SK-N-SH (cell line): ENCODE results near the gene DOK3. TPM values are rescaled to one million over a fixed set of nuclear protein-coding genes. Genes with fewer than 3 reads are reported as not detected.

Source experiments
- CTCF ChIA-PET: fragments of 300-600, 350-600 bp; formaldehyde crosslinking; extraction: SDS; loops from one replicate; lab custom pipeline; 2021; lab: Yijun Ruan, JAX
- POLR2A ChIA-PET: fragments of 350-600 bp; sonication (Branson Sonifier 250); formaldehyde crosslinking; extraction: SDS; loops from one replicate; lab custom pipeline; 2020; ENCODE audit warnings: antibody characterized with exemption, inconsistent platforms; lab: Yijun Ruan, JAX
- DNase-seq: peaks from one replicate; pipeline ENCODE4 v3.0.0; 2012
- H2AFZ ChIP-seq: fragments of 200-600 bp; sonication (generic); 2 replicates; pipeline ENCODE4 v1.8.1; 2016; ENCODE audit warnings: antibody characterized with exemption, mild to moderate bottlenecking, low read depth
- H3F3A ChIP-seq: fragments of 200-600 bp; sonication (generic); replicated peaks from 2 replicates; pipeline ENCODE3; 2016; ENCODE audit warnings: antibody characterized with exemption, mild to moderate bottlenecking; ENCODE audit not compliant: insufficient read depth
- H3K27ac ChIP-seq, 2 experiments: fragments of 200-500 bp in 1 of 2; fragments of 200-600 bp in 1 of 2; sonication (Bioruptor generic) in 1 of 2; sonication (generic), shearing (Covaris generic) in 1 of 2; 2 replicates each; pipeline versions ENCODE4 v1.5.1 to v1.6.1; 2014 to 2016; ENCODE audit warnings: low read depth in 2 of 2, inconsistent platforms in 1 of 2, low read length in 1 of 2, mild to moderate bottlenecking in 1 of 2, mixed read lengths in 1 of 2
- H3K27me3 ChIP-seq: fragments of 200-600 bp; sonication (generic), shearing (Covaris generic); 2 replicates; pipeline ENCODE4 v1.6.1; 2016; ENCODE audit warnings: mixed run types; ENCODE audit not compliant: insufficient read depth
- H3K36me3 ChIP-seq, 2 experiments: fragments of 200-500 bp in 1 of 2; fragments of 200-600 bp in 1 of 2; sonication (Bioruptor generic) in 1 of 2; sonication (generic) in 1 of 2; replicated peaks in 1 of 2; 2 replicates each; pipeline versions ENCODE3 to v1.5.1; 2014 to 2016; ENCODE audit warnings: low read length in 1 of 2, mild to moderate bottlenecking in 1 of 2; ENCODE audit not compliant: insufficient read depth in 2 of 2, control insufficient read depth in 1 of 2
- H3K4me1 ChIP-seq, 2 experiments: fragments of 200-500 bp in 1 of 2; fragments of 200-600 bp in 1 of 2; sonication (Bioruptor generic) in 1 of 2; sonication (generic), shearing (Covaris generic) in 1 of 2; 2 replicates each; pipeline versions ENCODE4 v1.5.1 to v1.6.1; 2014 to 2016; ENCODE audit warnings: low read depth in 1 of 2, low read length in 1 of 2, mixed run types in 1 of 2; ENCODE audit not compliant: insufficient read depth in 2 of 2, control insufficient read depth in 1 of 2
- H3K4me2 ChIP-seq: fragments of 200-600 bp; sonication (generic), shearing (Covaris generic); 2 replicates; pipeline ENCODE4 v1.6.1; 2017; ENCODE audit warnings: mixed run types
- H3K4me3 ChIP-seq, 2 experiments: fragments of 200-500 bp in 1 of 2; fragments of 200-600 bp in 1 of 2; sonication (Bioruptor generic) in 1 of 2; sonication (generic), shearing (Covaris generic) in 1 of 2; 2 replicates each; pipeline versions ENCODE4 v1.5.1 to v1.8.1; 2014 to 2016; ENCODE audit warnings: low read depth in 2 of 2, inconsistent platforms in 1 of 2, low read length in 1 of 2, mild to moderate bottlenecking in 1 of 2, mixed read lengths in 1 of 2, moderate library complexity in 1 of 2
- H3K79me2 ChIP-seq: fragments of 200-600 bp; sonication (generic); 2 replicates; pipeline ENCODE4 v1.8.1; 2017; ENCODE audit warnings: mild to moderate bottlenecking; ENCODE audit not compliant: insufficient read depth
- H3K9ac ChIP-seq: fragments of 200-600 bp; sonication (generic); 2 replicates; pipeline ENCODE4 v1.6.1; 2017; ENCODE audit warnings: mixed run types
- H3K9me2 ChIP-seq: fragments of 200-600 bp; sonication (generic); 2 replicates; pipeline ENCODE4 v1.6.1; 2017; ENCODE audit warnings: mixed run types
- H3K9me3 ChIP-seq: fragments of 200-600 bp; sonication (generic); 2 replicates; pipeline ENCODE4 v1.6.1; 2017; ENCODE audit warnings: mixed run types, mild to moderate bottlenecking, moderate library complexity
- H4K20me1 ChIP-seq: fragments of 200-600 bp; sonication (generic); 2 replicates; pipeline ENCODE4 v1.6.1; 2017; ENCODE audit warnings: mild to moderate bottlenecking, mixed run types; ENCODE audit not compliant: insufficient read depth
- CHD2 ChIP-seq: fragments of 150-350 bp; IDR thresholded peaks from 2 replicates; pipeline ENCODE4 v1.6.1; 2018; ENCODE audit warnings: low read length; ENCODE audit not compliant: partially characterized antibody
- EZH2phosphoT487 ChIP-seq: fragments of 200-600 bp; sonication (generic); IDR thresholded peaks from 2 replicates; pipeline ENCODE4 v1.6.1; 2017; ENCODE audit warnings: low read depth, mixed run types, mild to moderate bottlenecking, antibody characterized with exemption, moderate library complexity, borderline replicate concordance
- JUND ChIP-seq: IDR thresholded peaks from 2 replicates; pipeline ENCODE4 v1.4.0; 2012
- MXI1 ChIP-seq: IDR thresholded peaks from 2 replicates; pipeline ENCODE4 v1.6.1; 2012; ENCODE audit warnings: mild to moderate bottlenecking, low read depth, low read length, improper control_type of control experiment
- RCOR1 ChIP-seq: fragments of 150-350 bp; IDR thresholded peaks from 2 replicates; pipeline ENCODE4 v1.6.1; 2017; ENCODE audit warnings: antibody characterized with exemption, low read length
- RXRA ChIP-seq: IDR thresholded peaks from 2 replicates; pipeline ENCODE4 v1.4.0; 2012; ENCODE audit warnings: low read depth, mild to moderate bottlenecking, borderline replicate concordance
- SMC3 ChIP-seq: IDR thresholded peaks from 2 replicates; pipeline ENCODE4 v1.6.1; 2012; ENCODE audit warnings: low read depth, low read length, improper control_type of control experiment
- TAF1 ChIP-seq: IDR thresholded peaks from 2 replicates; pipeline ENCODE4 v1.6.1; 2012; ENCODE audit warnings: low read depth, mild to moderate bottlenecking, low read length, moderate library complexity, borderline replicate concordance
- TCF12 ChIP-seq: IDR thresholded peaks from 2 replicates; pipeline ENCODE4 v1.4.0; 2012
- TEAD4 ChIP-seq: IDR thresholded peaks from 2 replicates; pipeline ENCODE4 v1.4.0; 2012; ENCODE audit warnings: mild to moderate bottlenecking, borderline replicate concordance; ENCODE audit not compliant: insufficient read depth
- WGBS: methylation state at CpG from one replicate; pipeline ENCODE4 v1.1.6; 2017; ENCODE audit warnings: low lambda C conversion rate; 5-methylcytosine and 5-hydroxymethylcytosine counted together
- polyA plus RNA-seq, 3 experiments: library from polyadenylated mRNA; depleted of rRNA; stranded (reverse); fragments of >200 nt; gene quantifications; 2 replicates each; pipeline ENCODE4 v1.2.3, GENCODE V29; 2012
- TF ChIP-seq, protein P1 (sequence below): IDR thresholded peaks from 2 replicates; pipeline ENCODE4 v1.4.0; 2012; ENCODE audit warnings: low read depth
- TF ChIP-seq, protein P2 (sequence below): fragments of 200-600 bp; sonication (generic); IDR thresholded peaks from 2 replicates; pipeline ENCODE4 v1.6.1; 2017; ENCODE audit warnings: antibody characterized with exemption, mild to moderate bottlenecking, moderate library complexity
- TF ChIP-seq, protein P3 (sequence below): IDR thresholded peaks from 2 replicates; pipeline ENCODE4 v1.4.0; 2012; ENCODE audit warnings: low read depth, borderline replicate concordance
- TF ChIP-seq, protein P4 (sequence below): fragments of 150-350 bp; IDR thresholded peaks from 2 replicates; pipeline ENCODE4 v1.6.1; 2017; ENCODE audit warnings: antibody characterized with exemption, low read length, low read depth, borderline replicate concordance
- TF ChIP-seq, protein P5 (sequence below): IDR thresholded peaks from 2 replicates; pipeline ENCODE4 v1.6.1; 2012; ENCODE audit warnings: mild to moderate bottlenecking, low read depth, low read length, moderate library complexity

Gene DOK3
- polyA plus RNA-seq, 1 of the 3 experiments (the other 2 are of a cell fraction), result 2.2 TPM

DNA sequence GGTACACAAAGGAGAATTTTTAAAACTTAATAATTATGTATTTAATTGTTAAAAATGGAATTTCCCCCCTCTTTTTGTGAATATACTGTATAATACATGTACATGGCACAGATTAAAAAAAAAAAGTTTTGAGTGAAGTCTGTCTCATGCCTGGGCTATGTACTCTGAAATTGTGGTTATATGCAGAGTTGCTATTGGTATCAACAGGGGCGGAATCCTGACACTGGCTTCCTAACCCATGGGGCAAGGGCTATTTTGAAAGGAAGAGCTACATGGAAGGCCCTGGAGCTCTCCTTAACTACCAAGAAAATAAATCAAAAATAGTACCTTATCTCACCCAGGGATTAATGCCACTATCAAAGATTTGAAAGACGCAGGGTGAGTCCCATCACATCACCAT, 45.6 kb upstream of the DOK3 start:
- ChIA-PET POLR2A (interaction anchor here (0.8 kb wide), 1 partner anchor 73 kb away, joined by 4 read pairs; no protein-coding TSS in a partner anchor), CTCF (no interaction called here)
- H2AFZ ChIP-seq, result peak overlapping the region; percentile 78
- H3K27ac ChIP-seq, result no peak overlapping the region
- H3K4me1 ChIP-seq, result peaks cover 0 to 16% of the 10 kb centered on the region in 2 experiments; a peak in 2 of 4 replicates
- H3K4me2 ChIP-seq, result peak overlapping the region; percentile 71
- no peak for TF ChIP-seq CHD2
- TF ChIP-seq TEAD4, result no peak
- TF ChIP-seq, protein P1, sequence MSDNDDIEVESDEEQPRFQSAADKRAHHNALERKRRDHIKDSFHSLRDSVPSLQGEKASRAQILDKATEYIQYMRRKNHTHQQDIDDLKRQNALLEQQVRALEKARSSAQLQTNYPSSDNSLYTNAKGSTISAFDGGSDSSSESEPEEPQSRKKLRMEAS, result no peak
- no peak for TF ChIP-seq JUND
- TF ChIP-seq, protein P2, sequence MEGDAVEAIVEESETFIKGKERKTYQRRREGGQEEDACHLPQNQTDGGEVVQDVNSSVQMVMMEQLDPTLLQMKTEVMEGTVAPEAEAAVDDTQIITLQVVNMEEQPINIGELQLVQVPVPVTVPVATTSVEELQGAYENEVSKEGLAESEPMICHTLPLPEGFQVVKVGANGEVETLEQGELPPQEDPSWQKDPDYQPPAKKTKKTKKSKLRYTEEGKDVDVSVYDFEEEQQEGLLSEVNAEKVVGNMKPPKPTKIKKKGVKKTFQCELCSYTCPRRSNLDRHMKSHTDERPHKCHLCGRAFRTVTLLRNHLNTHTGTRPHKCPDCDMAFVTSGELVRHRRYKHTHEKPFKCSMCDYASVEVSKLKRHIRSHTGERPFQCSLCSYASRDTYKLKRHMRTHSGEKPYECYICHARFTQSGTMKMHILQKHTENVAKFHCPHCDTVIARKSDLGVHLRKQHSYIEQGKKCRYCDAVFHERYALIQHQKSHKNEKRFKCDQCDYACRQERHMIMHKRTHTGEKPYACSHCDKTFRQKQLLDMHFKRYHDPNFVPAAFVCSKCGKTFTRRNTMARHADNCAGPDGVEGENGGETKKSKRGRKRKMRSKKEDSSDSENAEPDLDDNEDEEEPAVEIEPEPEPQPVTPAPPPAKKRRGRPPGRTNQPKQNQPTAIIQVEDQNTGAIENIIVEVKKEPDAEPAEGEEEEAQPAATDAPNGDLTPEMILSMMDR, result no peak
- TF ChIP-seq EZH2phosphoT487, result no peak
- TF ChIP-seq TCF12, result no peak
- no peak for TF ChIP-seq RXRA
- TF ChIP-seq, protein P3, sequence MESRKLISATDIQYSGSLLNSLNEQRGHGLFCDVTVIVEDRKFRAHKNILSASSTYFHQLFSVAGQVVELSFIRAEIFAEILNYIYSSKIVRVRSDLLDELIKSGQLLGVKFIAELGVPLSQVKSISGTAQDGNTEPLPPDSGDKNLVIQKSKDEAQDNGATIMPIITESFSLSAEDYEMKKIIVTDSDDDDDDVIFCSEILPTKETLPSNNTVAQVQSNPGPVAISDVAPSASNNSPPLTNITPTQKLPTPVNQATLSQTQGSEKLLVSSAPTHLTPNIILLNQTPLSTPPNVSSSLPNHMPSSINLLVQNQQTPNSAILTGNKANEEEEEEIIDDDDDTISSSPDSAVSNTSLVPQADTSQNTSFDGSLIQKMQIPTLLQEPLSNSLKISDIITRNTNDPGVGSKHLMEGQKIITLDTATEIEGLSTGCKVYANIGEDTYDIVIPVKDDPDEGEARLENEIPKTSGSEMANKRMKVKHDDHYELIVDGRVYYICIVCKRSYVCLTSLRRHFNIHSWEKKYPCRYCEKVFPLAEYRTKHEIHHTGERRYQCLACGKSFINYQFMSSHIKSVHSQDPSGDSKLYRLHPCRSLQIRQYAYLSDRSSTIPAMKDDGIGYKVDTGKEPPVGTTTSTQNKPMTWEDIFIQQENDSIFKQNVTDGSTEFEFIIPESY, result no peak
- no peak for TF ChIP-seq RCOR1
- TF ChIP-seq SMC3, result no peak
- TF ChIP-seq, protein P4, sequence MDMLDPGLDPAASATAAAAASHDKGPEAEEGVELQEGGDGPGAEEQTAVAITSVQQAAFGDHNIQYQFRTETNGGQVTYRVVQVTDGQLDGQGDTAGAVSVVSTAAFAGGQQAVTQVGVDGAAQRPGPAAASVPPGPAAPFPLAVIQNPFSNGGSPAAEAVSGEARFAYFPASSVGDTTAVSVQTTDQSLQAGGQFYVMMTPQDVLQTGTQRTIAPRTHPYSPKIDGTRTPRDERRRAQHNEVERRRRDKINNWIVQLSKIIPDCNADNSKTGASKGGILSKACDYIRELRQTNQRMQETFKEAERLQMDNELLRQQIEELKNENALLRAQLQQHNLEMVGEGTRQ, result no peak
- TF ChIP-seq, protein P5, sequence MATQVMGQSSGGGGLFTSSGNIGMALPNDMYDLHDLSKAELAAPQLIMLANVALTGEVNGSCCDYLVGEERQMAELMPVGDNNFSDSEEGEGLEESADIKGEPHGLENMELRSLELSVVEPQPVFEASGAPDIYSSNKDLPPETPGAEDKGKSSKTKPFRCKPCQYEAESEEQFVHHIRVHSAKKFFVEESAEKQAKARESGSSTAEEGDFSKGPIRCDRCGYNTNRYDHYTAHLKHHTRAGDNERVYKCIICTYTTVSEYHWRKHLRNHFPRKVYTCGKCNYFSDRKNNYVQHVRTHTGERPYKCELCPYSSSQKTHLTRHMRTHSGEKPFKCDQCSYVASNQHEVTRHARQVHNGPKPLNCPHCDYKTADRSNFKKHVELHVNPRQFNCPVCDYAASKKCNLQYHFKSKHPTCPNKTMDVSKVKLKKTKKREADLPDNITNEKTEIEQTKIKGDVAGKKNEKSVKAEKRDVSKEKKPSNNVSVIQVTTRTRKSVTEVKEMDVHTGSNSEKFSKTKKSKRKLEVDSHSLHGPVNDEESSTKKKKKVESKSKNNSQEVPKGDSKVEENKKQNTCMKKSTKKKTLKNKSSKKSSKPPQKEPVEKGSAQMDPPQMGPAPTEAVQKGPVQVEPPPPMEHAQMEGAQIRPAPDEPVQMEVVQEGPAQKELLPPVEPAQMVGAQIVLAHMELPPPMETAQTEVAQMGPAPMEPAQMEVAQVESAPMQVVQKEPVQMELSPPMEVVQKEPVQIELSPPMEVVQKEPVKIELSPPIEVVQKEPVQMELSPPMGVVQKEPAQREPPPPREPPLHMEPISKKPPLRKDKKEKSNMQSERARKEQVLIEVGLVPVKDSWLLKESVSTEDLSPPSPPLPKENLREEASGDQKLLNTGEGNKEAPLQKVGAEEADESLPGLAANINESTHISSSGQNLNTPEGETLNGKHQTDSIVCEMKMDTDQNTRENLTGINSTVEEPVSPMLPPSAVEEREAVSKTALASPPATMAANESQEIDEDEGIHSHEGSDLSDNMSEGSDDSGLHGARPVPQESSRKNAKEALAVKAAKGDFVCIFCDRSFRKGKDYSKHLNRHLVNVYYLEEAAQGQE, result no peak
- TF ChIP-seq TAF1, result no peak
- TF ChIP-seq MXI1, result no peak
- H3K27me3 ChIP-seq, result no peaks in the 10 kb centered on the region
- no peaks in the 10 kb centered on the region for H3K9me3 ChIP-seq
- H3K9ac ChIP-seq, result no peak overlapping the region
- H3K36me3 ChIP-seq, result peaks cover 8 to 19% of the 10 kb centered on the region in 2 experiments
- H3K79me2 ChIP-seq, result peaks cover 39% of the 10 kb centered on the region
- no peaks in the 10 kb centered on the region for H3F3A ChIP-seq
- H3K4me3 ChIP-seq, result peak overlapping the region; percentile 61 to 94; a peak in 3 of 4 replicates
- peaks cover 36% of the 10 kb centered on the region for H4K20me1 ChIP-seq
- DNase-seq, result no peak
- WGBS, result 98% methylated on average over 2 of the region's 2 CpGs
- no peaks in the 10 kb centered on the region for H3K9me2 ChIP-seq
